Measurements from ENCODE around the gene HCST. TPM values are rescaled to one million over a fixed set of nuclear protein-coding genes. Genes with fewer than 3 reads are reported as not detected.
A peak's percentile ranks its signal among the peaks of the same experiment; 100 is the strongest.

Gene HCST
- total RNA-seq, 4 donors from 2014 or later: 1.3 TPM; not detected in 3

GRCh38 chr19:35928507-35928906 is 26.2 kb downstream of the HCST start:
- TF ChIP-seq, protein P1, sequence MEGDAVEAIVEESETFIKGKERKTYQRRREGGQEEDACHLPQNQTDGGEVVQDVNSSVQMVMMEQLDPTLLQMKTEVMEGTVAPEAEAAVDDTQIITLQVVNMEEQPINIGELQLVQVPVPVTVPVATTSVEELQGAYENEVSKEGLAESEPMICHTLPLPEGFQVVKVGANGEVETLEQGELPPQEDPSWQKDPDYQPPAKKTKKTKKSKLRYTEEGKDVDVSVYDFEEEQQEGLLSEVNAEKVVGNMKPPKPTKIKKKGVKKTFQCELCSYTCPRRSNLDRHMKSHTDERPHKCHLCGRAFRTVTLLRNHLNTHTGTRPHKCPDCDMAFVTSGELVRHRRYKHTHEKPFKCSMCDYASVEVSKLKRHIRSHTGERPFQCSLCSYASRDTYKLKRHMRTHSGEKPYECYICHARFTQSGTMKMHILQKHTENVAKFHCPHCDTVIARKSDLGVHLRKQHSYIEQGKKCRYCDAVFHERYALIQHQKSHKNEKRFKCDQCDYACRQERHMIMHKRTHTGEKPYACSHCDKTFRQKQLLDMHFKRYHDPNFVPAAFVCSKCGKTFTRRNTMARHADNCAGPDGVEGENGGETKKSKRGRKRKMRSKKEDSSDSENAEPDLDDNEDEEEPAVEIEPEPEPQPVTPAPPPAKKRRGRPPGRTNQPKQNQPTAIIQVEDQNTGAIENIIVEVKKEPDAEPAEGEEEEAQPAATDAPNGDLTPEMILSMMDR (IDR thresholded peaks at IDR 0.05): no peak
- WGBS, 2 donors: 70 to 71% methylated on average over 5 of the region's 5 CpGs
- Histone ChIP-seq H3K4me3 (no peak overlapping the region), H3K27ac (no peak overlapping the region), H3K36me3 (no peaks in the 10 kb centered on the region), H3K4me1 (peaks cover 0 to 20% (median 3%) of the 10 kb centered on the region in 3 donors), H3K27me3 (peaks cover 0 to 8% (median 0%) of the 10 kb centered on the region in 4 donors), H3K9me3 (peaks cover 0 to 7% (median 0%) of the 10 kb centered on the region in 3 donors)
- no peak for DNase-seq
- intact Hi-C loops (cut with DNase I): no loop called here

GRCh38 chr19:35929876-35930275 is 27.5 kb downstream of the HCST start:
- WGBS, 2 donors: 54 to 57% methylated on average over 2 of the region's 2 CpGs
- H3K4me1 ChIP-seq: peaks cover 0 to 21% (median 3%) of the 10 kb centered on the region in 3 donors

GRCh38 chr19:35931161-35931873 is 29.0 kb downstream of the HCST start:
- 0 to 1% methylated on average over 16 to 27 of the region's 47 CpGs for WGBS, 2 donors
- H3K4me3 ChIP-seq: peak overlapping the region in 3 of 4 donors; percentile 16 to 41 (median 23)
- peak; percentile 97 for DNase-seq
- TF ChIP-seq POLR2A (IDR thresholded peaks at IDR 0.05): peak in 3 of 4 donors; percentile 72 to 94 (median 73)
- TF ChIP-seq, protein P1 (IDR thresholded peaks at IDR 0.05): peak; percentile 74 to 99 (median 92)
- intact Hi-C loops (cut with DNase I): loop anchor here (5.0 to 10.0 kb wide), 3 partner anchors 34 to 167 kb away; no protein-coding TSS in a partner anchor
- no peaks in the 10 kb centered on the region for H3K9me3 ChIP-seq
- peaks cover 9 to 33% (median 10%) of the 10 kb centered on the region in 3 donors for H3K4me1 ChIP-seq
- H3K36me3 ChIP-seq: no peaks in the 10 kb centered on the region
- H3K27ac ChIP-seq: peak overlapping the region; percentile 50 to 80 (median 64)
- H3K27me3 ChIP-seq: no peaks in the 10 kb centered on the region

More at GRCh38 chr19:35929876-35930275, 27.5 kb downstream of the HCST start:
- Histone ChIP-seq H3K4me3 (no peak overlapping the region), H3K36me3 (no peaks in the 10 kb centered on the region), H3K9me3 (peaks cover 0 to 7% (median 0%) of the 10 kb centered on the region in 3 donors), H3K27me3 (peaks cover 0 to 2% (median 0%) of the 10 kb centered on the region in 4 donors), H3K27ac (peak overlapping the region in 3 of 4 donors; percentile 18 to 19 (median 19))
- intact Hi-C loops (cut with DNase I): loop anchor here (5.0 to 10.0 kb wide), 3 partner anchors 33 to 165 kb away; no protein-coding TSS in a partner anchor
- no peak for DNase-seq
- TF ChIP-seq, protein P1 (IDR thresholded peaks at IDR 0.05): no peak
- no peak for TF ChIP-seq POLR2A (IDR thresholded peaks at IDR 0.05)

DNA sequence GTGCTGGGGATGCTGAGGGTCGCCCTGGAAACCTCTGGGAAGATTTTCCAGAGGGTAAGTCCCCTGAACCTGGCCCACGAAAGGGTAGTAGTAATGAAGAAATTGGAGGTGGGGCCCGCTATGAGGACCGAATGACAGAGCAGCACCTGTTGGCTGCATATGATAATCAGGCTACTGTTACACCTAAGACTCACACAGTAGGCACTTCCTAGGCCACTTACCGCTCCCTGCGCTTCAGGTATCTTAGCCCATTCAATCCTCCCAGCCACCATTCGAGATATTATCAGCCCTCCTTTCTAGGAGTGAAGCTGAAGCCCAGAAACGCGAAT is 29.5 kb downstream of the HCST start:
- no peaks in the 10 kb centered on the region for H3K27me3 ChIP-seq
- TF ChIP-seq, protein P1 (IDR thresholded peaks at IDR 0.05): no peak
- TF ChIP-seq POLR2A (IDR thresholded peaks at IDR 0.05): no peak
- H3K4me3 ChIP-seq: peak overlapping the region in 1 of 4 donors; percentile 23
- intact Hi-C loops (cut with DNase I): loop anchor here (5.0 to 10.0 kb wide), 3 partner anchors 35 to 167 kb away; no protein-coding TSS in a partner anchor
- H3K27ac ChIP-seq: no peak overlapping the region
- DNase-seq: no peak
- H3K36me3 ChIP-seq: no peaks in the 10 kb centered on the region
- 8 to 9% methylated on average over 8 to 9 of the region's 9 CpGs for WGBS, 2 donors
- no peaks in the 10 kb centered on the region for H3K9me3 ChIP-seq
- H3K4me1 ChIP-seq: peaks cover 9 to 38% (median 11%) of the 10 kb centered on the region in 3 donors

- Histone ChIP-seq H3K4me3 (no peak overlapping the region), H3K36me3 (no peaks in the 10 kb centered on the region), H3K9me3 (no peaks in the 10 kb centered on the region), H3K4me1 (peaks cover 13 to 43% (median 17%) of the 10 kb centered on the region in 3 donors), H3K27ac (no peak overlapping the region), H3K27me3 (no peaks in the 10 kb centered on the region)
- TF ChIP-seq, protein P1 (IDR thresholded peaks at IDR 0.05): no peak
- no peak for DNase-seq
- 46 to 60% methylated on average over 4 to 6 of the region's 7 CpGs for WGBS, 2 donors
- intact Hi-C loops (cut with DNase I): loop anchor here (5.0 to 10.0 kb wide), 3 partner anchors 35 to 168 kb away; no protein-coding TSS in a partner anchor
Measured at GRCh38 chr19:35932291-35932936, 30.1 kb downstream of the HCST start.
